ENCODE results near the gene NAV1.

The NAV1 gene

GRCh38 chr1:201551877-201552731 is 13.2 kb downstream of the NAV1 start:
- Histone ChIP-seq H3K36me3 (ENCODE audit: control insufficient read depth, insufficient read depth, low read length) (peaks cover 8% of the 10 kb centered on the region), H3K4me3 (ENCODE audit: extremely low read depth, insufficient read depth, low read length, poor library complexity, severe bottlenecking) (no peak overlapping the region), H3K27ac (ENCODE audit: low read depth, low read length, severe bottlenecking) (peak overlapping the region; percentile 88), H3K9me3 (ENCODE audit: control insufficient read depth, low read length) (no peaks in the 10 kb centered on the region), H3K4me1 (ENCODE audit: control insufficient read depth, insufficient read depth, low read length, poor library complexity, severe bottlenecking) (peaks cover 57% of the 10 kb centered on the region)
- WGBS, 2 experiments (ENCODE audit: insufficient coverage in 2 of 2) = 87 to 98% methylated on average over 8 to 11 of the region's 12 CpGs

- WGBS, 2 experiments (ENCODE audit: insufficient coverage in 2 of 2) = 76 to 80% methylated on average over 5 of the region's 5 CpGs
- Histone ChIP-seq H3K4me1 (ENCODE audit: control insufficient read depth, insufficient read depth, low read length, poor library complexity, severe bottlenecking) (peaks cover 66% of the 10 kb centered on the region), H3K36me3 (ENCODE audit: control insufficient read depth, insufficient read depth, low read length) (peaks cover 8% of the 10 kb centered on the region), H3K4me3 (ENCODE audit: extremely low read depth, insufficient read depth, low read length, poor library complexity, severe bottlenecking) (no peak overlapping the region), H3K9me3 (ENCODE audit: control insufficient read depth, low read length) (no peaks in the 10 kb centered on the region), H3K27ac (ENCODE audit: low read depth, low read length, severe bottlenecking) (peak overlapping the region; percentile 88)
These were observed 14.0 kb downstream of the NAV1 start for GRCh38 chr1:201552941-201553351.

- H3K9me3 ChIP-seq (ENCODE audit: control insufficient read depth, low read length) = no peaks in the 10 kb centered on the region
- H3K36me3 ChIP-seq (ENCODE audit: control insufficient read depth, insufficient read depth, low read length) = peaks cover 8% of the 10 kb centered on the region
- H3K27ac ChIP-seq (ENCODE audit: low read depth, low read length, severe bottlenecking) = peak overlapping the region; percentile 88
- H3K4me3 ChIP-seq (ENCODE audit: extremely low read depth, insufficient read depth, low read length, poor library complexity, severe bottlenecking) = no peak overlapping the region
- WGBS, 2 experiments (ENCODE audit: insufficient coverage in 2 of 2) = 89 to 100% methylated on average over 2 to 5 of the region's 8 CpGs
- peaks cover 69% of the 10 kb centered on the region for H3K4me1 ChIP-seq (ENCODE audit: control insufficient read depth, insufficient read depth, low read length, poor library complexity, severe bottlenecking)
These were observed 14.7 kb downstream of the NAV1 start for GRCh38 chr1:201553496-201554189.

- Histone ChIP-seq H3K27ac (ENCODE audit: low read depth, low read length, severe bottlenecking) (peak overlapping the region; percentile 45), H3K4me1 (ENCODE audit: control insufficient read depth, insufficient read depth, low read length, poor library complexity, severe bottlenecking) (peaks cover 75% of the 10 kb centered on the region), H3K36me3 (ENCODE audit: control insufficient read depth, insufficient read depth, low read length) (peaks cover 8% of the 10 kb centered on the region), H3K4me3 (ENCODE audit: extremely low read depth, insufficient read depth, low read length, poor library complexity, severe bottlenecking) (no peak overlapping the region), H3K9me3 (ENCODE audit: control insufficient read depth, low read length) (no peaks in the 10 kb centered on the region)
- 88 to 91% methylated on average over 10 of the region's 10 CpGs for WGBS, 2 experiments (ENCODE audit: insufficient coverage in 2 of 2)
These were observed 15.3 kb downstream of the NAV1 start for GRCh38 chr1:201554190-201554600.

GRCh38 chr1:201554789-201555592 is 16.1 kb downstream of the NAV1 start:
- 96 to 99% methylated on average over 5 to 6 of the region's 7 CpGs for WGBS, 2 experiments (ENCODE audit: insufficient coverage in 2 of 2)
- no peak overlapping the region for H3K27ac ChIP-seq (ENCODE audit: low read depth, low read length, severe bottlenecking)
- no peak overlapping the region for H3K4me3 ChIP-seq (ENCODE audit: extremely low read depth, insufficient read depth, low read length, poor library complexity, severe bottlenecking)
- H3K9me3 ChIP-seq (ENCODE audit: control insufficient read depth, low read length) = no peaks in the 10 kb centered on the region
- peaks cover 8% of the 10 kb centered on the region for H3K36me3 ChIP-seq (ENCODE audit: control insufficient read depth, insufficient read depth, low read length)
- peaks cover 77% of the 10 kb centered on the region for H3K4me1 ChIP-seq (ENCODE audit: control insufficient read depth, insufficient read depth, low read length, poor library complexity, severe bottlenecking)

GRCh38 chr1:201555593-201555945 is 16.6 kb downstream of the NAV1 start:
- 86 to 90% methylated on average over 3 to 6 of the region's 9 CpGs for WGBS, 2 experiments (ENCODE audit: insufficient coverage in 2 of 2)
- no peak overlapping the region for H3K4me3 ChIP-seq (ENCODE audit: extremely low read depth, insufficient read depth, low read length, poor library complexity, severe bottlenecking)
- H3K27ac ChIP-seq (ENCODE audit: low read depth, low read length, severe bottlenecking) = no peak overlapping the region
- peaks cover 77% of the 10 kb centered on the region for H3K4me1 ChIP-seq (ENCODE audit: control insufficient read depth, insufficient read depth, low read length, poor library complexity, severe bottlenecking)
- H3K9me3 ChIP-seq (ENCODE audit: control insufficient read depth, low read length) = no peaks in the 10 kb centered on the region
- H3K36me3 ChIP-seq (ENCODE audit: control insufficient read depth, insufficient read depth, low read length) = peaks cover 6% of the 10 kb centered on the region

GRCh38 chr1:201556841-201557571 is 18.1 kb downstream of the NAV1 start:
- no peaks in the 10 kb centered on the region for H3K9me3 ChIP-seq (ENCODE audit: control insufficient read depth, low read length)
- peaks cover 70% of the 10 kb centered on the region for H3K4me1 ChIP-seq (ENCODE audit: control insufficient read depth, insufficient read depth, low read length, poor library complexity, severe bottlenecking)
- H3K36me3 ChIP-seq (ENCODE audit: control insufficient read depth, insufficient read depth, low read length) = peaks cover 3% of the 10 kb centered on the region
- peak overlapping the region; percentile 73 for H3K27ac ChIP-seq (ENCODE audit: low read depth, low read length, severe bottlenecking)
- H3K4me3 ChIP-seq (ENCODE audit: extremely low read depth, insufficient read depth, low read length, poor library complexity, severe bottlenecking) = no peak overlapping the region
- 87% methylated on average over 3 to 5 of the region's 5 CpGs for WGBS, 2 experiments (ENCODE audit: insufficient coverage in 2 of 2)

- Histone ChIP-seq H3K4me3 (ENCODE audit: extremely low read depth, insufficient read depth, low read length, poor library complexity, severe bottlenecking) (no peak overlapping the region), H3K9me3 (ENCODE audit: control insufficient read depth, low read length) (no peaks in the 10 kb centered on the region), H3K27ac (ENCODE audit: low read depth, low read length, severe bottlenecking) (peak overlapping the region; percentile 73), H3K36me3 (ENCODE audit: control insufficient read depth, insufficient read depth, low read length) (peaks cover 3% of the 10 kb centered on the region), H3K4me1 (ENCODE audit: control insufficient read depth, insufficient read depth, low read length, poor library complexity, severe bottlenecking) (peaks cover 75% of the 10 kb centered on the region)
- WGBS, 2 experiments (ENCODE audit: insufficient coverage in 2 of 2) = 82 to 97% methylated on average over 6 to 7 of the region's 7 CpGs
These were observed 18.6 kb downstream of the NAV1 start for GRCh38 chr1:201557572-201557958.

- 0 to 12% methylated on average over 6 to 7 of the region's 13 CpGs for WGBS, 2 experiments (ENCODE audit: insufficient coverage in 2 of 2)
- Histone ChIP-seq H3K27ac (ENCODE audit: low read depth, low read length, severe bottlenecking) (no peak overlapping the region), H3K4me3 (ENCODE audit: extremely low read depth, insufficient read depth, low read length, poor library complexity, severe bottlenecking) (no peak overlapping the region), H3K4me1 (ENCODE audit: control insufficient read depth, insufficient read depth, low read length, poor library complexity, severe bottlenecking) (peaks cover 58% of the 10 kb centered on the region), H3K36me3 (ENCODE audit: control insufficient read depth, insufficient read depth, low read length) (peaks cover 9% of the 10 kb centered on the region), H3K9me3 (ENCODE audit: control insufficient read depth, low read length) (no peaks in the 10 kb centered on the region)
These were observed 20.8 kb downstream of the NAV1 start for GRCh38 chr1:201559679-201560162.
